Measurements from ENCODE around the gene DNASE1L1.

Gene DNASE1L1

DNA sequence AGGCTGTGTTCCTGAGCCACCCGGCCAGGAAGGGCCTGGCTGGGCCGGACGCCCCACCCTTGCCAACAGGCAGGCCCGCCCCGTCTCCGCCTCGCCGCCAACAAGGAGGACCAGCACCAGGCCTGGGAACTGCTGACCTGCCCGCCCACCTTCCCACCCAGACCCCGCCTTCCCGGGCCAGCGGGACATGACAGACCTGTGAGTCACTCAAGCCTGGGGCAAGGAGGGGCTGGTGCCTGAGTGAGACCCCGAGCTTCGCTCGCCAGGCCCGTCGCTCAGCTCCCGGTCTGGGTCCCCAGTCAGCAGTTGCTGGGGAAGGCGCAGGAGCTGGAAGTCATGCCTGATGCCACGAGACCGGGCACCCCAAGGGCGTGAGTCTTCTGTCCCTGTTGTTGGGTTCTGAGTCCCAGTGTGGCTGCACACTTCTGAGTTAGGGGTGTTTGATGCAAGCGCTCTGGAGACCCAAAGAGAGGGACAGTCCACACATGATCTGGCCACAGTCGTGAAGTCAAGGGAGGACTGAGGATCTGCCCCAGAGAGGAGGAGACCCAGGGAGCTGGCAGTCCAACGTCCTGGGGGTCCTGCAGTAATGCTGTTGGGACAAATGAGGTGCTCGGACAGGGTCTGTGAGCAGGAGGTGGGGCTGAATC is at the start of gene DNASE1L1:
Gene DNASE1L1 (minus strand): TSS at position 33 of the 650 bp plus-strand sequence. CDS start 3,686 bp downstream, outside the sequence.
- peak; percentile 79 for DNase-seq

- peak; percentile 16 for DNase-seq
Measured at GRCh38 chrX:154458116-154458953, 49.3 kb upstream of the DNASE1L1 start, which contains the start of gene PLXNA3. Gene PLXNA3, plus strand, starts transcription at chrX:154458281. Its CDS starts 1,903 bp downstream, at chrX:154460184.

DNA sequence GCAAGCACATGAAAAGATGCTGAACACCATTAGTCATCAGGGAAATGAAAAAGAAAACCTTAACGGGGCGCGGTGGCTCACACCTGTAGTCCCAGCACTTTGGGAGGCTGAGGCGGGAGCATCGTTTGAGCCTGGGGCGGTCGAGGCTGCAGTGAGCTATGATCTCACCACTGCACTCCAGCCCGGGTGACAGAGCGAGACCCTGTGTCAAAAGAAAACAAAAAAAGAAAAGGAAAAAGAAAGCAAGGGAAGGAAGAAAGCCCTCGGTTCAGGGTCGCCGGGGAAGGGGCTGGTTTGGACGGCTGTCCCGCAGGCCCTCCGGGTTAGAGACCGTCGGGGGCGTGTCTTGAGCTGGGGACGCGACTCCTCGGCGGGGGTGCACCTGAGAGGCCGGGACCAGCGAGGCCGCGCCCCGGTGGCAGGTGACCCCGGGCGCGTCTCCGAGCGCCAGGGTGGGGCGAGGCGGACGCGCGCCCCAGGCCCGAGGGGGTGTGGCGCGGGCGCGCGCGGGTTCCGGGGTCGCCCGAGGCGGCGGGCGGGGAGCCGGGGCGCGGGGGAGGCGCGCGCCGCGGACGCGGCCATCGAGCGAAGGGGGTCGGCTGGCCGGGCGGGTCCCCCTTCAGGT is 48.5 kb upstream of the DNASE1L1 start:
- no peak for DNase-seq

GRCh38 chrX:154452823-154453222 is 43.8 kb upstream of the DNASE1L1 start:
- DNase-seq: no peak

DNA sequence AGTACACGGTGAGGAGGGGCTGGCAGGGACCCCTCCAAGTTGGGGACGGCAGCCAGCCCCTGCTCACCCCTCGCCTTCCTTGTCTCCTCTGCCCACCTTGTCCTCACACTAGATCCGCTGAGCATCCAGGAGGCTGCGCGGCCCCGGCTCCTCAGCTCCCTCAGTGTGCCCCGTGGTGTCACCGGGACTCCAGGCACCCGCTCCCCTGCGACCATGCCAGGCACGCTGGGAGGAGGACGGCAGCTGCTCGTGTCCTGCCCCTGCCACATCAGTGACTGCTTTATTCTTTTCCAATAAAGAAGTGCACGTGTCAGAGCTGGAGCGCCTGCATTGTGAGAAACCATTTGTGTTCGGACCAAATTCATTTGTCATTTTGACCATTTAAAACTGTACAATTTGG is 41.3 kb upstream of the DNASE1L1 start:
- DNase-seq: no peak

- DNase-seq: no peak
Measured at GRCh38 chrX:154449618-154450017, 40.6 kb upstream of the DNASE1L1 start.

- DNase-seq: no peak
Measured at GRCh38 chrX:154448484-154448883, 39.4 kb upstream of the DNASE1L1 start.

DNA sequence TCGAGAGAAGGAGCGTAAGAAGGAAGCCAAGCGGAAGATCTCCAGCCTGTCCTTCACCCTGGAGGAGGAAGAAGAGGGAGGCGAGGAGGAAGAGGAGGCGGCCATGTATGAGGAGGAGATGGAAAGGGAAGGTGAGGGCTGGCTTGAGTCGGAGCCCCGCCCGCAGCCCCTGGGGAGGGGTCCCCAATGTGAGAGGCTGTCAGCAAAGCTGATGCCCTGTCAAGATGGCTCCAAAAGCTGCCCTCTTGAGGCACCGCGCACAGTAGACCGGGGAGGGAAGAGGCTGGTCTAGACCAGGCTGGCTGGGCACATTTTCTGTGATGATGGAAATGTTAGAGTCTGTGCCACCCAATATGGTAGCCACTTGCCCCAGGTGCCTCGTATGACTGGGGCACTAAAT is 37.4 kb upstream of the DNASE1L1 start:
- no peak for DNase-seq

DNA sequence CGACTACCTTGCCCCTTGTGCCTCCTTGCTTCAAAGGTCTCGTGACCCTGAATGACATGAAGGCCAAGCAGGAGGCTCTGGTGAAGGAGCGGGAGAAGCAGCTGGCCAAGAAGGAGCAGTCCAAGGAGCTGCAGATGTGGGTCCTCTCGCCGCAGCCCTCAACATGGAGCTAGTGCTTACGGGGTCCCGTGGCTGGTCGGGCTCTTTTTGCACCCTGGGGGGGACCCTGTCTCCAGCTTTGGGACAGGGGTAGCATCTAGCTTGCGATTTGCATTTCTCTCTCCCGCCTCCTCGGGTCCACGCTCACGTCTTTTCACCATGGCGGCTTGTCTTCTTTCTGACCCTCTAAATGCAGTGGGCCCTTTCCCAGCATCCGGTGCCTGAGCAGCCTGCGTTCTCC is 36.7 kb upstream of the DNASE1L1 start:
- DNase-seq: no peak

GRCh38 chrX:154444755-154445246 is 35.7 kb upstream of the DNASE1L1 start:
- no peak for DNase-seq

GRCh38 chrX:154443992-154444754 is 35.1 kb upstream of the DNASE1L1 start, which contains the start of gene FAM50A:
Gene FAM50A, plus strand, starts transcription at chrX:154444141. Its CDS starts 95 bp downstream, at chrX:154444236.
- DNase-seq: peak; percentile 57

DNA sequence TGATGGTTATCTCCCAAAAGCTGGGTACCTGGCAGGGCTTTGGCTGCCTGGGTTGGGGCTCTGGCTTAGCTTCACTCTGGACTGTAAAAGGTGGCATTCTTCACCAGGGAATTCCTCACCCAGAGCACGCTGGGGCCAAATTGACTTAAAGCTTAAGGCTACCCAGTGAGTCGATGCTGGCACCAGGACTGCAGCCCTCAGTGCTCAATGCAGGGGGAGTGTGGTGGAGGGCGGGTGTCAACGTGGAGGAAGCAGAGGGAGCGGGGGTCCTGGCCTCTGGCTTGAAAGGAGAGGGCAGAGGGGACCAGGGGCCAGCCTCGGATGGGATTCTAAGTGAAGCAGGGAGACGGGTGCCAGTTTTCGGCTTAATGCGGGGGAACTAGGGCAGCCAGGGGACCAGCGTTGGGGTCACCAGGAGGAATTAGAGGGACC is 34.4 kb upstream of the DNASE1L1 start:
- DNase-seq: no peak

DNA sequence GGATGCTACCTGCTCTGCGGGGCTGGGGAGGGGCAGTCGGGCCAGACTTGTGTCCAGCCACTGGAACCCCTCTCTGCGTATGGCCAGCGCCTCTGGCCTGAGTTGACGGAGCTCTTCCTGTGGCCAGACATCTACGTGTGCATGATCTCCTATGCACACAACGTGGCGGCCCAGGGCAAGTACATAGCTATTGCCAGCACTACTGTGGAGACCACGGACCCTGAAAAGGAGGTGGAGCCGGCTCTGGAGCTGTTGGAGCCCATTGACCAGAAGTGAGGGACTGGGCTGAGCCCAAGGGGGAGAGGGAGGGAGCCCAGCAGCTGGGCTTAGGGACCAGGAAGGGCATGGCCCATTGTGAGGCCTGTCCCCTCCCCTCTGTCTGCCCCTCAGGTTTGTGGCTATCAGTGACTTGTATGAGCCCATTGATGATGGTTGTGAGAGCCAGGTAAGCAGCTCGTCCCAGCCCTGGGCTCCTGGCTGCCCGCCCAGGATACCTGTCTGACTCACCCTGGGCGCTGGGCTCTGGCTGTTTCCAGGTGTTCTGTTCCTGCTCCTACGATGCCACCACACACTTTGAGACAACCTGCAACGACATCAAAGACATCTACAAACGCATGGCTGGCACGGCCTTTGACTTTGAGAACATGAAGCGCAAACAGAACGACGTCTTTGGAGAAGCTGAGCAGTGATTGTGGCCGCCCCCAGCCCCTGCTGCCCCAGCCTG is 33.1 kb upstream of the DNASE1L1 start:
- no peak for DNase-seq

- no peak for DNase-seq
Measured at GRCh38 chrX:154441564-154441963, 32.5 kb upstream of the DNASE1L1 start.

GRCh38 chrX:154440623-154441357 is 31.7 kb upstream of the DNASE1L1 start:
- no peak for DNase-seq

DNA sequence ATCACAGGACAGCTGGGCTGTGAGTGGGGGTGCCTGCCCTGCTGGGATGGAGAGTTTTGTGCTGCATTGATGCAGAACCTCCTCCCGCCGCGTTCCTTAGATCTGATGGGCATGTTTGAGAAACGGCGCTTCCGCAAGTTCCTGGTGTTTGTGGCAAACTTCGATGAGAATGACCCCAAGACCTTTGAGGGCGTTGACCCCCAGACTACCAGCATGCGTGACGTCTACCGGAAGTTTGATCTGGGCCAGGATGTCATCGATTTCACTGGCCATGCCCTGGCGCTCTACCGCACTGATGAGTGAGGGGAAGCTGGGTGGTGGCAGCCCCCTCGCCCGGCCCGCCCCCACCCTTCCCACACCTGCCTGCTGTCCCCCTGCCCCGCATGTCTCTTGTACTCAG is 30.8 kb upstream of the DNASE1L1 start:
- DNase-seq: no peak

DNA sequence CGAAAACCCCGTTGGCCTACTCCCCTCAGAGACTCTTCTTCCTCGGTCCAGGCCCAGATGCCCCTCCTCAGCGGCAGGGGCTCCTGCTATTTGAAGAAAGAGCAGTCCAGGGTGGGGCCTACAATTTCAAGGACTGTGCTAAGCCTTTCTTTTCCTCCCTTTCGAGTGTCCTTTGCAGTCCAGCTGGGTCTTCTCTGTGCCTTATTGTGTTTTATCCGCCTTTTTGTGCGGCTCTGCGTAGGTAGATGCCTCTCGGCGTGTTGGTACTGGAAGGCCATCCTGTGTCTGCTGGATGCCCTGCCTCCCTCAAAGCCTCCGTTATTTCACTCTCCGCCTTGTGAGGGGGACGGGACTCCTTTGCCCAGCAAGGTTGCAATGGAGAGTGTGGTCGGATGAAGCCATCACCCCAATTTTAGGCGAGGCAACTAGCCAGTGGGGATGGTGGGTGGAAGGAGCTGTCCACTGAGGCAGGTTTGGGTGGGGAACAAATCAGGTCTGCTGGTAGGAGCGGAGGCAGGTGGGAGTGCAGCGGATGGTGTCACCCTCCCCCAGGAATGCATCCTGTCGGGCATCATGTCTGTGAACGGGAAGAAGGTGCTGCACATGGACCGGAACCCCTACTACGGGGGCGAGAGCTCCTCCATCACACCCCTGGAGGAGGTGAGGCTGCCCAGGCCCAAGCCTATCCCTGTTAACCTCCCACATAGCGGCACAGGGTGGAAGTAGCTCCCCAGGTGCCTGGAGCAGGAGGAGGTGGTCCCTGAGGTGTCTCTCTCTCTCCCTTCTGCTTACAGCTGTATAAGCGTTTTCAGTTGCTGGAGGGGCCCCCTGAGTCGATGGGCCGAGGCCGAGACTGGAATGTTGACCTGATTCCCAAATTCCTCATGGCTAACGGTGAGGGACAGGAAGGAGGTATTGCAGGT is 29.2 kb upstream of the DNASE1L1 start:
- DNase-seq: no peak

DNA sequence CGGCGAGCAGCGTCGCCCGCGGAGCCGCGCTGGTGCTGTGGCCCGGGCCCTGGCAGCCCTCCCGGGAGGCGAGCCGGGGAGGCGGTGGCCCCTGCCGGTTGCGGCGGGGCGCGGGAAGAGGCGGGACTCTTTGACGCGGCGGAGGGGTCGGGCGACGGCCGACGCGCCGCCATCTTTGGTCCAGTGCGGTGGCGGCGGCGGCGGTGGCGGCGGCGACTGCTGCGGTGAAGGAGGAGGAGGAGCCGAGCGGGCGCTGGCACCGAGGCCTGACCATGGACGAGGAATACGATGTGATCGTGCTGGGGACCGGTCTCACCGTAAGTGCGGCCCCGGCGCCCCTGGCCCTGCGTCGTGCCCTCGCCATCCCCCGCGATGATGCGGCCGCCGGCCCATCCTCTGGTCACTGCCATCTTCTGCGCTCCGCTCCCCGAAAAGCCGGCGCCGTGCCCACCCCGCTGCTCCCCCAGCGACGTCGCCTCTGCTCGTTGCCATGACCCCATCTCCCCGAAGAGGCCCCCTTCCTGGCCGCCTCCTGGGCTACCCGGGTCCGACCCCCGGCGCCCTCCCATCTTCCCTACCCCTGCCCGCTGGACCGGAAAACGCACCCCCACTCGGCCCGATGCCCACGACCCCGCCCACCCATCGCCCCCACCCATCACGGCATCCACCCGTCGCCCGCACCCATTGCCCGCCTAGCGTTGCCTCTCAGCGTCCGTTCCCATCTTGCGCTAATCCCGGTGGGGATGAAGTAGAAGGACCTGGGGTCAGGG is 28.1 kb upstream of the DNASE1L1 start, which contains the start of gene GDI1:
Gene GDI1 (plus strand): TSS at position 172 of the 770 bp plus-strand sequence. CDS start 101 bp downstream, at position 273.
- DNase-seq: peak; percentile 19

Data from HCEC 1CT (cell line).